ENCODE data around the gene NLRP13. TPM values are rescaled to one million over a fixed set of nuclear protein-coding genes. Genes with fewer than 3 reads are reported as not detected.

NLRP13 gene
- polyA plus RNA-seq, 1 donor (not counting 4 experiments of a cell fraction or from before 2014, with no cell fraction given): not detected

DNA sequence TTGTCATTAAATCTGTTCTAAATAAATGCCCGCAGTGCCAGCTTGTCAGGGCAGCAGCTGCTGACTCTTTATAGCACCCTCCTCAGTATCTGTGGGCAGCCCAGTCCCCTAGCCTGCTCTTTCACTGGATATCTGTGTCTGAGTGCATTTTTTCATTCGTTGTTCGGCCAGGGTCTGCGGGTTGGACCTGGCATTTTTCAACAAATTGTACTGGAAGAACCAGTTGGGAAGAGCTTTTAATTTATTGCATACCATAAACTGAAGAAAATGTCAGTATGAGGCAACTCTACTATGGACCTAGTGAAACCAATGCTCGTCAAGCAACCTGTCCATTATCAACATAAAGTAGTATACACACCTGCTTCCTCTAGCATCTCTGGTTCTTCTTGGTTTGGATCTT, 8.6 kb downstream of the NLRP13 start:
- Histone ChIP-seq H3K79me2 (ENCODE audit: control insufficient read depth, insufficient read depth, low read length) (no peaks in the 10 kb centered on the region), H3K36me3 (ENCODE audit: control insufficient read depth in 2 of 2, extremely low read depth in 1 of 2, insufficient read depth in 2 of 2, low read length in 2 of 2) (no peaks in the 10 kb centered on the region), H2AFZ (ENCODE audit: control insufficient read depth, low read length) (no peak overlapping the region), H3K9me1 (ENCODE audit: control insufficient read depth, extremely low read depth, insufficient read depth, low read length) (no peaks in the 10 kb centered on the region), H3K9ac (ENCODE audit: control insufficient read depth, extremely low read depth, insufficient read depth, low read length) (no peak overlapping the region), H3K27ac (ENCODE audit: control insufficient read depth, insufficient read depth, low read length) (no peak overlapping the region), H3K27me3 (ENCODE audit: control insufficient read depth, extremely low read depth, insufficient read depth, low read length) (no peaks in the 10 kb centered on the region), H3K4me3 (ENCODE audit: control insufficient read depth in 2 of 3, extremely low read depth in 1 of 3, insufficient read depth in 2 of 3, low read depth in 1 of 3, low read length in 3 of 3) (no peak overlapping the region), H3K4me1 (ENCODE audit: control insufficient read depth, extremely low read depth, insufficient read depth, low read length) (no peaks in the 10 kb centered on the region), H3K4me2 (ENCODE audit: control insufficient read depth, extremely low read depth, insufficient read depth, low read depth, low read length) (no peak overlapping the region), H3K9me3 (ENCODE audit: control insufficient read depth, low read depth, low read length) (peaks cover 1% of the 10 kb centered on the region), H4K20me1 (ENCODE audit: control insufficient read depth, extremely low read depth, insufficient read depth, low read length) (no peaks in the 10 kb centered on the region)
- DNase-seq (ENCODE audit: low read depth, low spot score) (no peak), FAIRE-seq (no peak)
- TF ChIP-seq EZH2 (IDR thresholded peaks at IDR 0.05; ENCODE audit: low read length): no peak
- TF ChIP-seq, protein P1, sequence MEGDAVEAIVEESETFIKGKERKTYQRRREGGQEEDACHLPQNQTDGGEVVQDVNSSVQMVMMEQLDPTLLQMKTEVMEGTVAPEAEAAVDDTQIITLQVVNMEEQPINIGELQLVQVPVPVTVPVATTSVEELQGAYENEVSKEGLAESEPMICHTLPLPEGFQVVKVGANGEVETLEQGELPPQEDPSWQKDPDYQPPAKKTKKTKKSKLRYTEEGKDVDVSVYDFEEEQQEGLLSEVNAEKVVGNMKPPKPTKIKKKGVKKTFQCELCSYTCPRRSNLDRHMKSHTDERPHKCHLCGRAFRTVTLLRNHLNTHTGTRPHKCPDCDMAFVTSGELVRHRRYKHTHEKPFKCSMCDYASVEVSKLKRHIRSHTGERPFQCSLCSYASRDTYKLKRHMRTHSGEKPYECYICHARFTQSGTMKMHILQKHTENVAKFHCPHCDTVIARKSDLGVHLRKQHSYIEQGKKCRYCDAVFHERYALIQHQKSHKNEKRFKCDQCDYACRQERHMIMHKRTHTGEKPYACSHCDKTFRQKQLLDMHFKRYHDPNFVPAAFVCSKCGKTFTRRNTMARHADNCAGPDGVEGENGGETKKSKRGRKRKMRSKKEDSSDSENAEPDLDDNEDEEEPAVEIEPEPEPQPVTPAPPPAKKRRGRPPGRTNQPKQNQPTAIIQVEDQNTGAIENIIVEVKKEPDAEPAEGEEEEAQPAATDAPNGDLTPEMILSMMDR (optimal IDR thresholded peaks at IDR 0.05 in 1 of 3, IDR thresholded peaks at IDR 0.05 in 1 of 3, conservative IDR thresholded peaks at IDR 0.05 in 1 of 3; ENCODE audit: extremely low read depth in 1 of 3, insufficient read depth in 2 of 3, low read length in 3 of 3): no peak
- dilution Hi-C loops (cut with MboI; ENCODE audit: extremely low pct_ligation_motif_present, low sequenced_read_pairs): no loop called here

DNA sequence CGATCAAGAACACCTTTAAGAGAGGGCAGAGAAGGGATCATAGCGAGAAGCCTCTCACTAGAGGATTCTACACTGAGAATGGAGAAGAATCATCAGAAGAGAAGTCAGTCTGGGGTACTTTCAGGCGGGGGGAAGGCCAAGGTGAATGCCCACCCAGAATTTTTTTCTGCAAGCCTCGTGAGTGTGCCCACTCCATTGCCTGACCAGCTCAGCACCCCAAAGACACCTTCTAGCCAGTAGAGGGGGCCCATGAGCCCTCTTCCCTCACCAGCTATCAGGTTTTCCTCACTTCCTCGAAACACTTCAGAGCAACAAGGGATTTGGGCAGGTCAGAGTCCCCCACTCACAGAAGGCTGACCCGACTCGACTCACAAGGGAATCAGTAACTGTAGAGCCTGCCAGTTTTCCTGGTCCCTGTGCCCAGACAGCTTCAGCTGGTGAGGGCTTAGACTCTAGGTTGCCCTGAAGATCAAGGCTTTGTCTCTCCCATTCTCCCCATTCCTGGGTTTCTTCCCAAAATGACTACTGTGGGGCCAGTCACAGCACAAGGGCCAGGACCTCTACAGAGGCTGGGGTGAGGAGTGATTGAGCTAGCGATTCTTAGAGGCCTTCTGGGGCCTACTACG, 18.4 kb downstream of the NLRP13 start:
- H3K79me2 ChIP-seq (ENCODE audit: control insufficient read depth, insufficient read depth, low read length): no peaks in the 10 kb centered on the region
- H3K9me1 ChIP-seq (ENCODE audit: control insufficient read depth, extremely low read depth, insufficient read depth, low read length): no peaks in the 10 kb centered on the region
- no peak overlapping the region for H2AFZ ChIP-seq (ENCODE audit: control insufficient read depth, low read length)
- DNase-seq (ENCODE audit: low read depth, low spot score): no peak
- H3K9ac ChIP-seq (ENCODE audit: control insufficient read depth, extremely low read depth, insufficient read depth, low read length): no peak overlapping the region
- dilution Hi-C loops (cut with MboI; ENCODE audit: extremely low pct_ligation_motif_present, low sequenced_read_pairs): no loop called here
- H3K27ac ChIP-seq (ENCODE audit: control insufficient read depth, insufficient read depth, low read length): no peak overlapping the region
- no peak for FAIRE-seq
- no peak overlapping the region for H3K4me3 ChIP-seq (ENCODE audit: control insufficient read depth in 2 of 3, extremely low read depth in 1 of 3, insufficient read depth in 2 of 3, low read depth in 1 of 3, low read length in 3 of 3)
- peaks cover 4% of the 10 kb centered on the region for H3K9me3 ChIP-seq (ENCODE audit: control insufficient read depth, low read depth, low read length)
- H3K4me1 ChIP-seq (ENCODE audit: control insufficient read depth, extremely low read depth, insufficient read depth, low read length): no peaks in the 10 kb centered on the region
- no peak overlapping the region for H3K4me2 ChIP-seq (ENCODE audit: control insufficient read depth, extremely low read depth, insufficient read depth, low read depth, low read length)
- no peaks in the 10 kb centered on the region for H3K27me3 ChIP-seq (ENCODE audit: control insufficient read depth, extremely low read depth, insufficient read depth, low read length)
- TF ChIP-seq EZH2 (IDR thresholded peaks at IDR 0.05; ENCODE audit: low read length): no peak
- TF ChIP-seq, protein P1 (optimal IDR thresholded peaks at IDR 0.05 in 1 of 3, IDR thresholded peaks at IDR 0.05 in 1 of 3, conservative IDR thresholded peaks at IDR 0.05 in 1 of 3; ENCODE audit: extremely low read depth in 1 of 3, insufficient read depth in 2 of 3, low read length in 3 of 3): no peak
- no peaks in the 10 kb centered on the region for H3K36me3 ChIP-seq (ENCODE audit: control insufficient read depth in 2 of 2, extremely low read depth in 1 of 2, insufficient read depth in 2 of 2, low read length in 2 of 2)
- no peaks in the 10 kb centered on the region for H4K20me1 ChIP-seq (ENCODE audit: control insufficient read depth, extremely low read depth, insufficient read depth, low read length)

Measured in keratinocyte (primary cell).